Ecto neural progenitor cell (in vitro differentiated cells): ENCODE data around the gene CELSR2.

Experiments
- DNase-seq: peaks from one replicate; pipeline ENCODE4 v3.0.0-alpha.2; 2018; ENCODE audit warnings: low spot score

The CELSR2 gene

GRCh38 chr1:109251277-109252166 lies 2.2 kb downstream of the CELSR2 start:
- no peak for DNase-seq

GRCh38 chr1:109252167-109252892 lies 3.0 kb downstream of the CELSR2 start:
- no peak for DNase-seq

GRCh38 chr1:109252893-109253802 lies 3.8 kb downstream of the CELSR2 start:
- DNase-seq, result no peak

GRCh38 chr1:109253803-109254620 lies 4.7 kb downstream of the CELSR2 start:
- DNase-seq, result peak; percentile 74

GRCh38 chr1:109254621-109255096 lies 5.3 kb downstream of the CELSR2 start:
- no peak for DNase-seq

- peak; percentile 77 for DNase-seq
Observed at GRCh38 chr1:109255097-109255651, 5.8 kb downstream of the CELSR2 start.

GRCh38 chr1:109255678-109256077 lies 6.3 kb downstream of the CELSR2 start:
- no peak for DNase-seq

GRCh38 chr1:109256085-109256484 lies 6.7 kb downstream of the CELSR2 start:
- no peak for DNase-seq

GRCh38 chr1:109256971-109257681 lies 7.8 kb downstream of the CELSR2 start:
- no peak for DNase-seq

- no peak for DNase-seq
Observed at GRCh38 chr1:109257682-109258421, 8.5 kb downstream of the CELSR2 start.

- DNase-seq, result no peak
Observed at GRCh38 chr1:109258481-109259466, 9.4 kb downstream of the CELSR2 start.

GRCh38 chr1:109259674-109260557 lies 10.6 kb downstream of the CELSR2 start:
- no peak for DNase-seq

GRCh38 chr1:109261006-109261405 lies 11.7 kb downstream of the CELSR2 start:
- no peak for DNase-seq

- no peak for DNase-seq
Observed at GRCh38 chr1:109261578-109261977, 12.2 kb downstream of the CELSR2 start.

GRCh38 chr1:109262231-109263055 lies 13.1 kb downstream of the CELSR2 start:
- no peak for DNase-seq

GRCh38 chr1:109263234-109263596 lies 13.9 kb downstream of the CELSR2 start:
- DNase-seq, result no peak
